Neuronal stem cell (in vitro differentiated cells): ENCODE measurements around the gene ARL5B.

ENCODE experiments used
- DNase-seq: peaks from one replicate; pipeline ENCODE4 v3.0.0-alpha.2; 2013; ENCODE audit warnings: low spot score
- H2AFZ ChIP-seq: one replicate; pipeline ENCODE4 v1.6.1; 2013; ENCODE audit warnings: mild to moderate bottlenecking, low read length, inconsistent platforms
- H2AK5ac ChIP-seq: 2 replicates; pipeline ENCODE4 v1.6.1; 2013; ENCODE audit warnings: low read depth, mild to moderate bottlenecking, inconsistent platforms, low read length, moderate library complexity, mixed read lengths
- H2BK120ac ChIP-seq: 2 replicates; pipeline ENCODE4 v1.6.1; 2013; ENCODE audit warnings: low read depth, mild to moderate bottlenecking, inconsistent platforms, low read length, moderate library complexity, mixed read lengths
- H2BK12ac ChIP-seq: one replicate; pipeline ENCODE4 v1.6.1; 2013; ENCODE audit warnings: low read length, inconsistent platforms
- H2BK15ac ChIP-seq: 2 replicates; pipeline ENCODE4 v1.6.1; 2013; ENCODE audit warnings: mild to moderate bottlenecking, low read length, inconsistent platforms, mixed read lengths
- H2BK5ac ChIP-seq: one replicate; pipeline ENCODE4 v1.6.1; 2013; ENCODE audit warnings: inconsistent platforms, mild to moderate bottlenecking, low read length, moderate library complexity
- H3K14ac ChIP-seq: one replicate; pipeline ENCODE4 v1.6.1; 2013; ENCODE audit warnings: low read length, inconsistent platforms
- H3K18ac ChIP-seq: 2 replicates; pipeline ENCODE4 v1.6.1; 2013; ENCODE audit warnings: low read length, inconsistent platforms
- H3K23ac ChIP-seq: 2 replicates; pipeline ENCODE4 v1.6.1; 2013; ENCODE audit warnings: low read depth, mild to moderate bottlenecking, mixed read lengths, low read length, inconsistent platforms; ENCODE audit not compliant: poor library complexity
- H3K27ac ChIP-seq: replicated peaks from 3 replicates; pipeline ENCODE4 v1.5.1; 2013; ENCODE audit warnings: low read length, inconsistent platforms
- H3K27me3 ChIP-seq, 3 experiments: 2 replicates each; pipeline ENCODE4 v1.6.1; 2013; ENCODE audit warnings: low read length in 3 of 3, mild to moderate bottlenecking in 2 of 3, inconsistent platforms in 1 of 3, low read depth in 1 of 3, mixed read lengths in 1 of 3, moderate library complexity in 1 of 3; ENCODE audit not compliant: control insufficient read depth in 3 of 3, insufficient read depth in 3 of 3
- H3K36me3 ChIP-seq, 2 donors: replicated peaks in 1 of 2; 2 replicates each; pipeline ENCODE4 v1.6.1; 2013; ENCODE audit warnings: low read length in 2 of 2; ENCODE audit not compliant: control insufficient read depth in 2 of 2, insufficient read depth in 2 of 2
- H3K4ac ChIP-seq: 2 replicates; pipeline ENCODE4 v1.6.1; 2013; ENCODE audit warnings: inconsistent platforms, mild to moderate bottlenecking, low read length, moderate library complexity
- H3K4me1 ChIP-seq, 2 donors: 1 replicate in 1 of 2; 2 replicates in 1 of 2; pipeline ENCODE4 v1.6.1; 2013; ENCODE audit warnings: low read length in 2 of 2, low read depth in 1 of 2; ENCODE audit not compliant: control insufficient read depth in 2 of 2, insufficient read depth in 1 of 2
- H3K4me2 ChIP-seq: one replicate; pipeline ENCODE4 v1.6.1; 2013; ENCODE audit warnings: mild to moderate bottlenecking, low read length, inconsistent platforms; ENCODE audit not compliant: insufficient read depth, poor library complexity, severe bottlenecking
- H3K4me3 ChIP-seq, 2 donors: 2 replicates each; pipeline ENCODE4 v1.5.1; 2013; ENCODE audit warnings: low read length in 2 of 2, mild to moderate bottlenecking in 2 of 2, inconsistent platforms in 1 of 2, moderate library complexity in 1 of 2
- H3K79me1 ChIP-seq: one replicate; pipeline ENCODE4 v1.6.1; 2013; ENCODE audit warnings: low read depth, mild to moderate bottlenecking, inconsistent platforms, low read length, moderate library complexity
- H3K9ac ChIP-seq: one replicate; pipeline ENCODE4 v1.6.1; 2013; ENCODE audit warnings: mild to moderate bottlenecking, low read depth, low read length, inconsistent platforms; ENCODE audit not compliant: poor library complexity
- H3K9me3 ChIP-seq, 2 donors: replicated peaks in 1 of 2; 2 replicates each; pipeline versions ENCODE3 to v1.6.1; 2013; ENCODE audit warnings: low read length in 2 of 2, mild to moderate bottlenecking in 2 of 2, inconsistent platforms in 1 of 2, low read depth in 1 of 2, mixed read lengths in 1 of 2, moderate library complexity in 1 of 2; ENCODE audit not compliant: control insufficient read depth in 2 of 2, insufficient read depth in 1 of 2
- H4K8ac ChIP-seq: one replicate; pipeline ENCODE4 v1.6.1; 2013; ENCODE audit warnings: low read depth, mild to moderate bottlenecking, inconsistent platforms, low read length, moderate library complexity
- H4K91ac ChIP-seq: one replicate; pipeline ENCODE4 v1.6.1; 2013; ENCODE audit warnings: low read length, low read depth, mild to moderate bottlenecking, inconsistent platforms; ENCODE audit not compliant: poor library complexity
- WGBS, 2 donors: extraction: QIAGEN DNeasy Blood & Tissue Kit; methylation state at CpG; one replicate each; pipeline ENCODE4 v1.1.7; 2013; ENCODE audit warnings: missing lambda C conversion rate in 2 of 2, mixed read lengths in 1 of 2; ENCODE audit not compliant: insufficient read length in 2 of 2, insufficient replicate concordance in 1 of 2; ENCODE audit errors: extremely low coverage in 2 of 2; 5-methylcytosine and 5-hydroxymethylcytosine counted together

Gene ARL5B

GRCh38 chr10:18690541-18690940 lies 31.3 kb downstream of the ARL5B start:
- Histone ChIP-seq H3K4me3 (no peak overlapping the region), H3K9me3 (no peaks in the 10 kb centered on the region), H3K27me3 (no peaks in the 10 kb centered on the region), H2BK5ac (no peak overlapping the region), H3K14ac (no peak overlapping the region), H3K36me3 (no peaks in the 10 kb centered on the region), H2BK120ac (no peak overlapping the region), H3K4ac (no peak overlapping the region), H3K27ac (no peak overlapping the region), H4K8ac (no peak overlapping the region), H3K4me1 (no peaks in the 10 kb centered on the region), H2BK15ac (no peak overlapping the region), H4K91ac (no peak overlapping the region), H3K79me1 (no peaks in the 10 kb centered on the region), H3K9ac (no peak overlapping the region), H3K4me2 (no peak overlapping the region), H2AFZ (no peak overlapping the region), H2AK5ac (no peak overlapping the region), H3K18ac (no peak overlapping the region), H3K23ac (no peak overlapping the region), H2BK12ac (no peak overlapping the region)
- no CpG with 5 or more reads among the region's 6 CpGs for WGBS, 2 donors
- no peak for DNase-seq

DNA sequence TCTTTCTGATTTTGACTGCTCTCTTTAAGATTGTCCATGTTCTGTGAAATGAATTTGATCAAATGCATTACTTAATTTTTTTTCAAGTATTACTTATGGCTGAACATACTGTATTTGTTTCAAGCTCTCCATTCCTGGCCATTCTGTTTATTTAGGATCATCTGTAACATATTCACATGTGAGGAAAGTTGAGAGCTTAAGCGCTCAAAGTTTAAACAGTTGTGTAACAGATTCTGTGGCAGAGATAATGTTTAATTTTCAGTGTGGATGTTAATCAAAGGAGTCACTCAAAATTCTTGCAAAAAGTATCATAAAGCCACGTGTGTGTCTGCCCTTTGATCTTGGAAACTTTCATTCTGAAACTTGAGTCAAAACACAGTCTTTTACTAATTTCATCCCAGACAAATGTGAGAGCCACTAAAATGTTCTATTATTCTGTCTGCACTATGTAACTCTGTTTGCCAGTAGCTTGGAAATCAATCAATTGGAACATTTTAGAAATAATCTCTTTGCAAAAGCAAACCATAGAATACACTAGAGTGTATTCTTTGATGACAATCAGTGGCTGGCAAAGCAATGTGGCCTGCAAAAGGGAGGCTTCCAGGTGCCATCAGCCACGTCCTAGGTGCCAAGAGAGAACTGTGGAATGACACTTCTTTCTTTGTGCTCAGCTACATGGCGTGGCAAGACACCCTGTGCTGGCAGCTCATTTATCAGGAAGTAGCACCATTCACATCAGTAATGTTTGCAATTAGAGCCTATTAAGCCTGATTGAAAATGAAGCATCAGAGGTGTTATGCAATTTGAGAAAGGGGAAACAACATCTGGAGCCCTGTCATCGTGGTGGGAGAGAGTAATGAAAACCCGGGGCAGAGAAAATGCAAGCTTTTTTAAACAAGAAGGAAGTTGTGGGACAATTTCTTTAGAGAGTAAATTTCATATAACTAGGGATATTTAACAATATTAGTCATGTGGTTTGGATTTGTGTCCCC lies 40.9 kb downstream of the ARL5B start:
- WGBS, 2 donors = no CpG with 5 or more reads among the region's 6 CpGs
- DNase-seq = no peak
- H3K4me2 ChIP-seq = no peak overlapping the region

DNA sequence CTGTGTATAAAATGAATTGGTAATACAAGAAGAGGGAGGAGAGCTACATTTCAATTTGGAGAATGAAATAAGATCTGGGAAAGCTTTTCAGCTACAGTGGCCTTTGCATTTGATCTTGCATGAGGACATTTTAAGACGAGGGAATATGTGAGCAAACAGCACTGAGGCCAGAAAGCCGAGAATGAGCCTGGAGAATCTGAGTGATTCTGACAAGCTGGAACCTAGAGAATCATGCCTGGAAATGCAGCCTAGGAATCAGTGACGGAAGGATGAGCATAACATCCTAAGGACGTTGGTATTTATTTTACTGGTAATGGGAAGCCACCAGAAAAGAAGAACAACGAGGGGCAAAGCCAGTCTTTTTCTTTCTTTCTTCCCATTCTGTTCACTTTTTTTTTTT lies 44.3 kb downstream of the ARL5B start:
- peaks cover 0 to 2% (median 0%) of the 10 kb centered on the region in 3 experiments for H3K27me3 ChIP-seq
- H3K79me1 ChIP-seq = no peaks in the 10 kb centered on the region
- H4K8ac ChIP-seq = no peak overlapping the region
- H2AFZ ChIP-seq = no peak overlapping the region
- WGBS, 2 donors = no CpG with 5 or more reads among the region's 5 CpGs
- no peak overlapping the region for H2AK5ac ChIP-seq
- H3K23ac ChIP-seq = no peak overlapping the region
- DNase-seq = no peak
- no peak overlapping the region for H4K91ac ChIP-seq
- H3K4ac ChIP-seq = no peak overlapping the region
- no peaks in the 10 kb centered on the region for H3K36me3 ChIP-seq
- no peaks in the 10 kb centered on the region for H3K4me1 ChIP-seq
- H3K27ac ChIP-seq = no peak overlapping the region
- H2BK5ac ChIP-seq = no peak overlapping the region
- H3K18ac ChIP-seq = no peak overlapping the region
- no peak overlapping the region for H2BK15ac ChIP-seq
- H3K4me2 ChIP-seq = no peak overlapping the region
- H3K9me3 ChIP-seq = no peaks in the 10 kb centered on the region
- H3K4me3 ChIP-seq = no peak overlapping the region
- no peak overlapping the region for H2BK12ac ChIP-seq
- no peak overlapping the region for H3K9ac ChIP-seq
- no peak overlapping the region for H2BK120ac ChIP-seq
- no peak overlapping the region for H3K14ac ChIP-seq

More for the DNA sequence above, 40.9 kb downstream of the ARL5B start:
- Histone ChIP-seq H3K27me3 (peaks cover 0 to 2% (median 0%) of the 10 kb centered on the region in 3 experiments), H3K14ac (no peak overlapping the region), H3K9ac (no peak overlapping the region), H3K9me3 (peaks cover 0 to 2% of the 10 kb centered on the region in 2 donors), H3K79me1 (no peaks in the 10 kb centered on the region), H2AFZ (no peak overlapping the region), H2BK12ac (no peak overlapping the region), H2BK5ac (no peak overlapping the region), H3K27ac (no peak overlapping the region), H3K18ac (no peak overlapping the region), H2BK15ac (no peak overlapping the region), H3K4ac (no peak overlapping the region), H2BK120ac (no peak overlapping the region), H3K4me3 (no peak overlapping the region), H3K4me1 (no peaks in the 10 kb centered on the region), H4K91ac (no peak overlapping the region), H3K36me3 (no peaks in the 10 kb centered on the region), H3K23ac (no peak overlapping the region), H2AK5ac (no peak overlapping the region), H4K8ac (no peak overlapping the region)

- Histone ChIP-seq H3K9me3 (no peaks in the 10 kb centered on the region), H2BK120ac (no peak overlapping the region), H2BK15ac (no peak overlapping the region), H2BK5ac (no peak overlapping the region), H3K9ac (no peak overlapping the region), H3K79me1 (no peaks in the 10 kb centered on the region), H3K4me1 (no peaks in the 10 kb centered on the region), H3K4me3 (no peak overlapping the region), H3K14ac (peak overlapping the region; percentile 89), H3K27ac (no peak overlapping the region), H2BK12ac (no peak overlapping the region), H2AK5ac (peak overlapping the region; percentile 37), H4K91ac (no peak overlapping the region), H3K18ac (no peak overlapping the region), H3K23ac (no peak overlapping the region), H2AFZ (no peak overlapping the region), H3K4me2 (no peak overlapping the region), H3K27me3 (peaks cover 0 to 2% (median 0%) of the 10 kb centered on the region in 3 experiments), H3K36me3 (no peaks in the 10 kb centered on the region), H3K4ac (no peak overlapping the region), H4K8ac (no peak overlapping the region)
- no CpG with 5 or more reads among the region's 31 CpGs for WGBS, 2 donors
- DNase-seq = no peak
These were observed 51.0 kb downstream of the ARL5B start for GRCh38 chr10:18710201-18710653.
